Occipital lobe (tissue), 2 donors: Measurements from ENCODE around the gene PALB2. TPM values are rescaled to one million over a fixed set of nuclear protein-coding genes. Genes with fewer than 3 reads are reported as not detected.

Experiments used
- DNase-seq: peaks from one replicate; lab custom pipeline; 2025; lab: John Stamatoyannopoulos, UW
- total RNA-seq: library from RNA; depleted of rRNA; stranded (reverse); fragments of >200 nt; gene quantifications from one replicate; pipeline ENCODE4 v1.2.3, GENCODE V29; 2014

The PALB2 gene
- total RNA-seq, 1 donor from 2014 or later = 12.0 TPM

DNA sequence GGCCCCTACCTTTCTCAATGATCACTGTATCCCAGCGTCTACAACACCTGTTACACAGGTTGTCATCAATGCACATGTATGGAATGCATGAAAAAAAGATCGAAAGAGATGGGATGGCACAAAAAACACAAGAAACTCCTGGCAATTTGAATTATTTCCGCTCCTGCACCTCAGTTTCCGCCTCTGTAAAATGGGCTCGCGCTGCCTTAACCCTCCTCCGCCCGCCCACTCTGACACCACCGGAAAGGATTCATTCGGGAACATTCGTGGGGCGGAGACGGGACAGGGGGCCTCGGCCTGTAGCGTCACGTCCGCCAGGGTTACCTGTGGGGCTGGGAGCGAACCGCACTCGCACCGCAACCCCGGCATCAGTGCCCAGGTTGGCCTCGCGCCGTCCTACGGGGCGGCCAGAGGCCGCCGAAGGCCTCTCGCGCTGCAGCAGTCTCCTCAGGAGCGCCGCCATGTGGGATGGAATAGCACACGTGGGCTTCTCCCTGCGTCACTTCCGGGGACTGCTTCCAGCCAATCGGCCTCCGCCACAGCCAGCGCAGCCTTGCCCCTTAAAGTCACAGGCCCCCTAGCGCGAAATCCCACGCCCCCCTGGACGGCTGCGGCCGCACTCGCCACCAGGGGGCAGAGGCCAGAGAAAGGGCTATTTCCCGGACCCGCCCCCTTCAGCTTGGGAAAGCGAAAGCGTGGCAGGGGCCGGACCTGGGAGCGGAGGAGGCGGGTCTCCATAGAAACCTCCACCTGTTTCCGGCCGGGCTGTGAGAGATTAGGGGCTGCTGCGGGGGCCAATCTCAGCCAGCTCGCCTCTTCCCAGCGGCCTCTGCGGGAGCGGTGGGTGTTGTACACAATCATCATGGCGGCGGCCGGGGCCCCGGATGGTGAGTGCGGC lies 84.0 kb downstream of the PALB2 start, which contains the start of the genes EARS2 and UBFD1:
Gene EARS2, minus strand, starts transcription at position 470 of the 898 bp plus-strand sequence. Its CDS starts 7 bp downstream, at position 463.
Gene UBFD1, plus strand, starts transcription at position 847 of the 898 bp plus-strand sequence. Its CDS starts 16 bp downstream, at position 863.
- peak; percentile 95 for DNase-seq

DNA sequence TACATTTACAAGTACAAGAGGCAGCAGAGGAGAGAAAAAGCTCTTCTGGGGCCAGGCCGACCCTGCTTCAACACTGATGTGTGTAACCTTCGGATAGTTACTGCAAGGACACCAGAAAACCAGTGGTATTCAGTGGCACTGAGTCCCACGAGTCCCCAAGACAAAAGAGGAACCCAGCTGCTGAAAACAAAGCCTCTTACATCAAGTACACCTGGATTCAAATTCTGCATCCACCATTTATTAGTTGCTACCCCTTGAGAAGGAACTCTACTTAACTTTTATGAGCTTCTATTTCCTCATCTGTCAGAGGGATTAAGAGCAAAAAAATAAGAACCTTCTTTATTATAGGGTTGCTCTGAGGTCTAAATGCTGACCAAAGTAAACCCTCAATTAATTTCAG lies 86.6 kb downstream of the PALB2 start:
- DNase-seq = no peak

Other genes with a start within 250 kb of the PALB2 start
- gene COG7, start 188.1 kb downstream of the PALB2 start, total RNA-seq = 16.7 TPM
- 27.8 TPM for gene GGA2, start 130.8 kb downstream of the PALB2 start, total RNA-seq
- gene EARS2, start 84.0 kb downstream of the PALB2 start, total RNA-seq = 29.3 TPM
- gene UBFD1, start 83.6 kb downstream of the PALB2 start, total RNA-seq = 62.2 TPM
- gene NDUFAB1, start 45.0 kb downstream of the PALB2 start, total RNA-seq = 112 TPM
- gene DCTN5, start 156 bp upstream of the PALB2 start, total RNA-seq = 73.6 TPM
- 1.1 TPM for gene PLK1, start 37.6 kb upstream of the PALB2 start, total RNA-seq
- gene ERN2, start 71.9 kb upstream of the PALB2 start, total RNA-seq = not detected
- 0.62 TPM for gene CHP2, start 113.7 kb upstream of the PALB2 start, total RNA-seq
- 59.0 TPM for gene PRKCB, start 194.7 kb upstream of the PALB2 start, total RNA-seq